H1 (cell line): ENCODE results near the gene IREB2. TPM values are rescaled to one million over a fixed set of nuclear protein-coding genes. Genes with fewer than 3 reads are reported as not detected.

ENCODE experiments used
- CTCF ChIA-PET: fragments of 300-600 bp; sonication (Branson Sonifier 250); formaldehyde crosslinking; loops from one replicate; lab custom pipeline; 2021; ENCODE audit not compliant: partially characterized antibody; lab: Charles Lee
- POLR2A ChIA-PET: fragments of 300-600 bp; sonication (Branson Sonifier 250); formaldehyde crosslinking; loops from one replicate; lab custom pipeline; 2021; ENCODE audit warnings: inconsistent platforms; ENCODE audit not compliant: partially characterized antibody; lab: Charles Lee
- DNase-seq, 2 experiments: peaks; one replicate each; pipeline versions ENCODE4 v3.0.0 to v3.0.0-alpha.2; 2010 to 2022; ENCODE audit warnings: low spot score in 2 of 2, low read depth in 1 of 2, mixed read lengths in 1 of 2
- FAIRE-seq: peaks from 2 replicates; lab custom pipeline; 2011; peaks lifted over from hg19 to GRCh38; lab: Jason Lieb, UNC
- H2AFZ ChIP-seq: 2 replicates; pipeline ENCODE4 v1.8.1; 2012; ENCODE audit warnings: low read length, inconsistent platforms
- H2AK5ac ChIP-seq: 2 replicates; pipeline ENCODE4 v1.6.1; 2013; ENCODE audit warnings: low read depth, low read length
- H2BK120ac ChIP-seq: replicated peaks from 2 replicates; pipeline ENCODE3; 2013; ENCODE audit warnings: low read depth, low read length, inconsistent platforms
- H2BK12ac ChIP-seq: 2 replicates; pipeline ENCODE4 v1.6.1; 2013; ENCODE audit warnings: low read depth, low read length
- H2BK15ac ChIP-seq: 2 replicates; pipeline ENCODE4 v1.6.1; 2013; ENCODE audit warnings: low read length
- H2BK20ac ChIP-seq: 2 replicates; pipeline ENCODE4 v1.6.1; 2013; ENCODE audit warnings: low read length
- H2BK5ac ChIP-seq: 2 replicates; pipeline ENCODE4 v1.6.1; 2013; ENCODE audit warnings: low read depth, low read length
- H3K14ac ChIP-seq: 2 replicates; pipeline ENCODE4 v1.6.1; 2013; ENCODE audit warnings: inconsistent platforms; ENCODE audit not compliant: insufficient read length
- H3K18ac ChIP-seq: 2 replicates; pipeline ENCODE4 v1.6.1; 2013; ENCODE audit warnings: low read length; ENCODE audit errors: extremely low read depth
- H3K23ac ChIP-seq: 2 replicates; pipeline ENCODE4 v1.6.1; 2013; ENCODE audit warnings: inconsistent platforms; ENCODE audit not compliant: insufficient read length
- H3K23me2 ChIP-seq: 2 replicates; pipeline ENCODE4 v1.6.1; 2013; ENCODE audit warnings: low read depth, low read length
- H3K27ac ChIP-seq: 2 replicates; pipeline ENCODE4 v1.6.1; 2011; ENCODE audit warnings: low read depth, low read length, inconsistent platforms
- H3K27me3 ChIP-seq, 4 experiments: replicated peaks in 1 of 4; 1 replicate in 1 of 4; 2 replicates in 3 of 4; pipeline versions ENCODE4 v1.6.1 to v1.8.1; 2011 to 2013; ENCODE audit warnings: low read length in 3 of 4, mild to moderate bottlenecking in 3 of 4, inconsistent platforms in 2 of 4, mixed read lengths in 2 of 4, moderate library complexity in 1 of 4; ENCODE audit not compliant: control insufficient read depth in 3 of 4, insufficient read depth in 3 of 4; ENCODE audit errors: extremely low read depth in 1 of 4
- H3K36me3 ChIP-seq, 4 experiments: 2 replicates each; pipeline versions ENCODE4 v1.6.1 to v1.8.1; 2011 to 2013; ENCODE audit warnings: mild to moderate bottlenecking in 4 of 4, low read length in 3 of 4, moderate library complexity in 2 of 4, control low read depth in 1 of 4, inconsistent platforms in 1 of 4; ENCODE audit not compliant: insufficient read depth in 4 of 4, control insufficient read depth in 2 of 4
- H3K4ac ChIP-seq: replicated peaks from 2 replicates; pipeline ENCODE3; 2013; ENCODE audit warnings: low read length, low read depth, mixed read lengths, inconsistent platforms; ENCODE audit not compliant: insufficient read length
- H3K4me1 ChIP-seq, 4 experiments: replicated peaks in 1 of 4; 1 replicate in 1 of 4; 2 replicates in 3 of 4; pipeline versions ENCODE4 v1.6.1 to v1.8.1; 2011 to 2013; ENCODE audit warnings: low read length in 3 of 4, inconsistent platforms in 2 of 4, mixed read lengths in 1 of 4; ENCODE audit not compliant: insufficient read depth in 4 of 4, control insufficient read depth in 3 of 4
- H3K4me2 ChIP-seq, 2 experiments: 2 replicates each; pipeline versions ENCODE4 v1.6.1 to v1.8.1; 2011 to 2013; ENCODE audit warnings: low read depth in 2 of 2, low read length in 2 of 2, control low read depth in 1 of 2, inconsistent platforms in 1 of 2, mild to moderate bottlenecking in 1 of 2; ENCODE audit not compliant: insufficient read depth in 1 of 2
- H3K4me3 ChIP-seq, 4 experiments: fragments of 200-600, 300-600 bp in 1 of 4; sonication (generic), shearing (Covaris generic), sonication (Bioruptor Twin) in 1 of 4; 2 replicates each; pipeline versions ENCODE4 v1.5.1 to v1.8.1; 2011 to 2016; ENCODE audit warnings: low read length in 4 of 4, low read depth in 3 of 4, control low read depth in 2 of 4, inconsistent platforms in 2 of 4, mild to moderate bottlenecking in 2 of 4, mixed read lengths in 1 of 4, moderate library complexity in 1 of 4; ENCODE audit not compliant: insufficient read depth in 2 of 4; ENCODE audit errors: extremely low read depth in 1 of 4
- H3K56ac ChIP-seq: replicated peaks from 2 replicates; pipeline ENCODE3; 2013; ENCODE audit warnings: low read depth, mild to moderate bottlenecking, mixed read lengths, low read length, inconsistent platforms; ENCODE audit not compliant: insufficient read length
- H3K79me1 ChIP-seq: 2 replicates; pipeline ENCODE4 v1.6.1; 2013; ENCODE audit warnings: low read depth, low read length, control low read depth
- H3K79me2 ChIP-seq, 2 experiments: 2 replicates each; pipeline versions ENCODE4 v1.6.1 to v1.8.1; 2012 to 2013; ENCODE audit warnings: low read length in 2 of 2, mild to moderate bottlenecking in 2 of 2, inconsistent platforms in 1 of 2; ENCODE audit not compliant: insufficient read depth in 2 of 2, control insufficient read depth in 1 of 2
- H3K9ac ChIP-seq, 4 experiments: replicated peaks in 1 of 4; 1 replicate in 1 of 4; 2 replicates in 3 of 4; pipeline versions ENCODE4 v1.6.1 to v1.8.1; 2011 to 2013; ENCODE audit warnings: low read depth in 3 of 4, low read length in 3 of 4, control low read depth in 2 of 4, mild to moderate bottlenecking in 2 of 4, moderate library complexity in 2 of 4, inconsistent platforms in 1 of 4; ENCODE audit errors: extremely low read depth in 1 of 4
- H3K9me3 ChIP-seq, 2 experiments: 2 replicates each; pipeline versions ENCODE4 v1.6.1 to v1.8.1; 2012 to 2013; ENCODE audit warnings: mild to moderate bottlenecking in 2 of 2, moderate library complexity in 2 of 2, control low read depth in 1 of 2, inconsistent platforms in 1 of 2, low read depth in 1 of 2, low read length in 1 of 2, mixed read lengths in 1 of 2; ENCODE audit not compliant: insufficient read depth in 2 of 2
- H4K20me1 ChIP-seq, 2 experiments: replicated peaks in 1 of 2; 2 replicates each; pipeline versions ENCODE3 to v1.8.1; 2011 to 2013; ENCODE audit warnings: inconsistent platforms in 2 of 2, low read length in 2 of 2, mild to moderate bottlenecking in 1 of 2; ENCODE audit not compliant: insufficient read depth in 2 of 2, control insufficient read depth in 1 of 2
- H4K5ac ChIP-seq: 2 replicates; pipeline ENCODE4 v1.6.1; 2013; ENCODE audit warnings: low read length, low read depth, mixed read lengths, inconsistent platforms; ENCODE audit not compliant: insufficient read length
- H4K8ac ChIP-seq: 2 replicates; pipeline ENCODE4 v1.8.0; 2013; ENCODE audit warnings: mild to moderate bottlenecking, moderate library complexity, low read length, inconsistent platforms; ENCODE audit not compliant: insufficient read depth; ENCODE audit errors: extremely low read depth
- H4K91ac ChIP-seq: replicated peaks from 2 replicates; pipeline ENCODE3; 2013; ENCODE audit warnings: low read length, mixed read lengths, inconsistent platforms; ENCODE audit not compliant: insufficient read length
- GABPA ChIP-seq: IDR thresholded peaks from 2 replicates; pipeline ENCODE4 v1.6.1; 2011; ENCODE audit warnings: mild to moderate bottlenecking, low read length, moderate library complexity, borderline replicate concordance; ENCODE audit not compliant: insufficient read depth
- WGBS, 2 experiments: shearing (Covaris generic) in 1 of 2; methylation state at CpG; one replicate each; pipeline versions ENCODE4 v1.1.6 to v1.1.7; 2013 to 2015; ENCODE audit warnings: low lambda C conversion rate in 2 of 2, mixed read lengths in 2 of 2, inconsistent platforms in 1 of 2, low coverage in 1 of 2, missing lambda C conversion rate in 1 of 2; ENCODE audit not compliant: insufficient replicate concordance in 2 of 2, insufficient coverage in 1 of 2, insufficient read length in 1 of 2; ENCODE audit errors: extremely low coverage in 1 of 2, missing lambda C conversion rate in 1 of 2; 5-methylcytosine and 5-hydroxymethylcytosine counted together
- polyA plus RNA-seq, 7 experiments: library from polyadenylated mRNA; depleted of rRNA in 3 of 7; stranded (reverse) in 5 of 7; unstranded in 2 of 7; fragments of >200 nt in 5 of 7; fragments of 200-250 nt in 2 of 7; gene quantifications; 1 replicate in 5 of 7; 2 replicates in 1 of 7; 4 replicates in 1 of 7; pipeline versions ENCODE4 v1.2.1 to v1.2.3, GENCODE V29; 2011 to 2013; ENCODE audit warnings: missing spikeins in 2 of 7, mixed read lengths in 2 of 7
- total RNA-seq: library from RNA; stranded (reverse); fragmentation: NEBNext Ultra II Directional; extraction: Animal tissue kit (Norgen Biotek cat#: 25700); gene quantifications from 2 replicates; pipeline ENCODE4 v1.2.1, GENCODE V29; 2021

Gene IREB2
- total and polyA plus RNA-seq, 2 of the 8 experiments (the other 6 are each of a cell fraction or from before 2014, with no cell fraction given): 21.0 to 103 TPM

DNA sequence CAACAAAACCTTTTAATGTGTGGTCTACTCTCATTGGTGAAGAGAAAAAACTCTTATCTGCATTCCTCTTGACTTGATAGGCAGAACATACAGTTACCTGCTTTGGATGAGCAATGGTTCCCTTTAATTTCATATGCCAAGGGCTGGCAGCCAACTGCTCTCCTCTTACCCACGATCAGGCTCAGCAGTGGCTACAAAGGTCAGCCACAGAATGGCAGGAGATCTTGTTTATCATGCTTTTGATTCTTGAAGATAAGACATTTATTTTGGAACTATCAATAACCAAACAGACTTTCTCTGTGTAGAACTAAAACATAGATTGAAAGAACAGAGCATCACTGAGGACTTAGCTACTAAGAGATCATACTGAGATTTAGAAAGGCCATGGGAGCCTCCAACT is 6.1 kb upstream of the IREB2 start:
- H3K23me2 ChIP-seq: no peaks in the 10 kb centered on the region
- H3K79me1 ChIP-seq: no peaks in the 10 kb centered on the region
- no peak overlapping the region for H4K5ac ChIP-seq
- FAIRE-seq (no peak), DNase-seq (no peak)
- no peak overlapping the region for H2BK120ac ChIP-seq
- no peak overlapping the region for H2BK12ac ChIP-seq
- CTCF ChIA-PET: interaction anchor here (0.6 to 1.9 kb wide), 3 partner anchors 9 to 59 kb away, joined by 3 to 11 read pairs (median 4); no protein-coding TSS in a partner anchor
- H4K91ac ChIP-seq: no peak overlapping the region
- H3K56ac ChIP-seq: no peak overlapping the region
- no peaks in the 10 kb centered on the region for H4K20me1 ChIP-seq
- H3K23ac ChIP-seq: no peak overlapping the region
- H3K4me1 ChIP-seq: no peaks in the 10 kb centered on the region
- H3K9me3 ChIP-seq: no peaks in the 10 kb centered on the region
- no peak overlapping the region for H2BK15ac ChIP-seq
- no peaks in the 10 kb centered on the region for H3K79me2 ChIP-seq
- H2BK20ac ChIP-seq: no peak overlapping the region
- no peaks in the 10 kb centered on the region for H3K36me3 ChIP-seq
- H2AFZ ChIP-seq: no peak overlapping the region
- H3K9ac ChIP-seq: no peak overlapping the region
- WGBS, 2 experiments: 32% methylated on average over 1 of the region's 1 CpG; no CpG with 5 or more reads in 1 of the 2 experiments
- no peak overlapping the region for H2AK5ac ChIP-seq
- no peak overlapping the region for H3K4me3 ChIP-seq
- H3K4me2 ChIP-seq: no peak overlapping the region
- TF ChIP-seq GABPA: no peak
- POLR2A ChIA-PET: interaction anchor here (0.7 kb wide), 1 partner anchor 49 kb away, joined by 4 read pairs; no protein-coding TSS in a partner anchor
- no peak overlapping the region for H3K4ac ChIP-seq
- no peak overlapping the region for H3K27ac ChIP-seq
- H4K8ac ChIP-seq: no peak overlapping the region
- no peak overlapping the region for H3K18ac ChIP-seq
- H2BK5ac ChIP-seq: no peak overlapping the region
- H3K14ac ChIP-seq: no peak overlapping the region
- H3K27me3 ChIP-seq: no peaks in the 10 kb centered on the region; a peak in 1 of 7 replicates
